Measurements from ENCODE around the gene PZP. TPM values are rescaled to one million over a fixed set of nuclear protein-coding genes. Genes with fewer than 3 reads are reported as not detected.

Gene PZP
- total RNA-seq, 2 experiments from 2014 or later = not detected

- Mint-ChIP-seq H3K9me3 (no peaks in the 10 kb centered on the region), H3K27ac (no peak overlapping the region), H3K4me1 (no peaks in the 10 kb centered on the region), H3K4me3 (no peak overlapping the region), H3K27me3 (no peaks in the 10 kb centered on the region), H3K36me3 (ENCODE audit: low read depth) (no peaks in the 10 kb centered on the region)
- DNase-seq = no peak
- ChIA-PET CTCF (no interaction called here), POLR2A (no interaction called here)
Observed at GRCh38 chr12:9130244-9130643, 78.0 kb downstream of the PZP start.

- POLR2A ChIA-PET = no interaction called here
- H3K27me3 Mint-ChIP-seq = no peaks in the 10 kb centered on the region
- DNase-seq = no peak
- no peaks in the 10 kb centered on the region for H3K36me3 Mint-ChIP-seq (ENCODE audit: low read depth)
- CTCF ChIA-PET = no interaction called here
- no peaks in the 10 kb centered on the region for H3K4me1 Mint-ChIP-seq
- no peak overlapping the region for H3K4me3 Mint-ChIP-seq
- no peak overlapping the region for H3K27ac Mint-ChIP-seq
- H3K9me3 Mint-ChIP-seq = no peaks in the 10 kb centered on the region
Observed at GRCh38 chr12:9127936-9128663, 80.1 kb downstream of the PZP start.

GRCh38 chr12:9127484-9127883 lies 80.7 kb downstream of the PZP start:
- Mint-ChIP-seq H3K36me3 (ENCODE audit: low read depth) (no peaks in the 10 kb centered on the region), H3K4me1 (no peaks in the 10 kb centered on the region), H3K27me3 (no peaks in the 10 kb centered on the region), H3K27ac (no peak overlapping the region), H3K4me3 (no peak overlapping the region), H3K9me3 (no peaks in the 10 kb centered on the region)
- ChIA-PET CTCF (no interaction called here), POLR2A (no interaction called here)
- DNase-seq = no peak

GRCh38 chr12:9124383-9125031 lies 83.7 kb downstream of the PZP start:
- H3K36me3 Mint-ChIP-seq (ENCODE audit: low read depth) = no peaks in the 10 kb centered on the region
- ChIA-PET POLR2A (no interaction called here), CTCF (interaction anchor here (1.3 kb wide), 1 partner anchor 11 kb away, joined by 6 read pairs; no protein-coding TSS in a partner anchor)
- no peaks in the 10 kb centered on the region for H3K27me3 Mint-ChIP-seq
- DNase-seq = no peak
- no peaks in the 10 kb centered on the region for H3K4me1 Mint-ChIP-seq
- no peaks in the 10 kb centered on the region for H3K9me3 Mint-ChIP-seq
- no peak overlapping the region for H3K27ac Mint-ChIP-seq
- H3K4me3 Mint-ChIP-seq = no peak overlapping the region

GRCh38 chr12:9123781-9124382 lies 84.3 kb downstream of the PZP start:
- Mint-ChIP-seq H3K4me3 (no peak overlapping the region), H3K36me3 (ENCODE audit: low read depth) (no peaks in the 10 kb centered on the region), H3K9me3 (no peaks in the 10 kb centered on the region), H3K27me3 (no peaks in the 10 kb centered on the region), H3K4me1 (no peaks in the 10 kb centered on the region), H3K27ac (no peak overlapping the region)
- ChIA-PET CTCF (no interaction called here), POLR2A (no interaction called here)
- DNase-seq = no peak

- no peaks in the 10 kb centered on the region for H3K36me3 Mint-ChIP-seq (ENCODE audit: low read depth)
- DNase-seq = no peak
- ChIA-PET POLR2A (no interaction called here), CTCF (no interaction called here)
- H3K27me3 Mint-ChIP-seq = no peaks in the 10 kb centered on the region
- H3K27ac Mint-ChIP-seq = no peak overlapping the region
- no peak overlapping the region for H3K4me3 Mint-ChIP-seq
- H3K9me3 Mint-ChIP-seq = no peaks in the 10 kb centered on the region
- H3K4me1 Mint-ChIP-seq = no peaks in the 10 kb centered on the region
Observed at GRCh38 chr12:9122091-9122609, 86.0 kb downstream of the PZP start.

GRCh38 chr12:9120487-9121184 lies 87.6 kb downstream of the PZP start:
- H3K4me3 Mint-ChIP-seq = no peak overlapping the region
- H3K9me3 Mint-ChIP-seq = no peaks in the 10 kb centered on the region
- no peaks in the 10 kb centered on the region for H3K36me3 Mint-ChIP-seq (ENCODE audit: low read depth)
- peaks cover 7% of the 10 kb centered on the region for H3K4me1 Mint-ChIP-seq
- no peak for DNase-seq
- CTCF ChIA-PET = no interaction called here
- no peak overlapping the region for H3K27ac Mint-ChIP-seq
- POLR2A ChIA-PET = no interaction called here
- no peaks in the 10 kb centered on the region for H3K27me3 Mint-ChIP-seq

- H3K27ac Mint-ChIP-seq = no peak overlapping the region
- CTCF ChIA-PET = no interaction called here
Observed at GRCh38 chr12:9118158-9118557, 90.0 kb downstream of the PZP start.

GRCh38 chr12:9115731-9116559 lies 92.2 kb downstream of the PZP start, which contains the start of gene A2M:
A2M (minus strand) TSS chr12:9115919; CDS start chr12:9115849, 70 bp downstream.
- peaks cover 7% of the 10 kb centered on the region for H3K4me1 Mint-ChIP-seq
- no peak for DNase-seq
- no peaks in the 10 kb centered on the region for H3K27me3 Mint-ChIP-seq
- POLR2A ChIA-PET = no interaction called here
- CTCF ChIA-PET = no interaction called here
- H3K36me3 Mint-ChIP-seq (ENCODE audit: low read depth) = no peaks in the 10 kb centered on the region
- no peak within 1 kb of the TSS for H3K27ac Mint-ChIP-seq
- no peak within 1 kb of the TSS for H3K4me3 Mint-ChIP-seq
- no peaks in the 10 kb centered on the region for H3K9me3 Mint-ChIP-seq

More at GRCh38 chr12:9118158-9118557, 90.0 kb downstream of the PZP start:
- H3K4me1 Mint-ChIP-seq = peaks cover 7% of the 10 kb centered on the region
- no peak overlapping the region for H3K4me3 Mint-ChIP-seq
- POLR2A ChIA-PET = no interaction called here
- no peaks in the 10 kb centered on the region for H3K36me3 Mint-ChIP-seq (ENCODE audit: low read depth)
- H3K27me3 Mint-ChIP-seq = no peaks in the 10 kb centered on the region
- no peaks in the 10 kb centered on the region for H3K9me3 Mint-ChIP-seq
- no peak for DNase-seq

- DNase-seq = no peak
- Mint-ChIP-seq H3K4me3 (no peak overlapping the region), H3K36me3 (ENCODE audit: low read depth) (no peaks in the 10 kb centered on the region), H3K9me3 (no peaks in the 10 kb centered on the region), H3K4me1 (peaks cover 7% of the 10 kb centered on the region), H3K27me3 (no peaks in the 10 kb centered on the region), H3K27ac (no peak overlapping the region)
- POLR2A ChIA-PET = no interaction called here
- CTCF ChIA-PET = no interaction called here
Observed at GRCh38 chr12:9114946-9115345, 93.2 kb downstream of the PZP start.

- no peaks in the 10 kb centered on the region for H3K27me3 Mint-ChIP-seq
- ChIA-PET CTCF (no interaction called here), POLR2A (no interaction called here)
- no peak overlapping the region for H3K27ac Mint-ChIP-seq
- H3K9me3 Mint-ChIP-seq = no peaks in the 10 kb centered on the region
- no peaks in the 10 kb centered on the region for H3K36me3 Mint-ChIP-seq (ENCODE audit: low read depth)
- H3K4me3 Mint-ChIP-seq = no peak overlapping the region
- H3K4me1 Mint-ChIP-seq = peaks cover 7% of the 10 kb centered on the region
- no peak for DNase-seq
Observed at GRCh38 chr12:9113987-9114309, 94.2 kb downstream of the PZP start.

GRCh38 chr12:9113296-9113986 lies 94.8 kb downstream of the PZP start:
- Mint-ChIP-seq H3K4me3 (no peak overlapping the region), H3K27me3 (no peaks in the 10 kb centered on the region), H3K4me1 (peaks cover 7% of the 10 kb centered on the region), H3K9me3 (no peaks in the 10 kb centered on the region), H3K27ac (no peak overlapping the region), H3K36me3 (ENCODE audit: low read depth) (no peaks in the 10 kb centered on the region)
- CTCF ChIA-PET = no interaction called here
- no peak for DNase-seq
- POLR2A ChIA-PET = no interaction called here

All from activated CD4-positive, alpha-beta T cell treated with anti-CD3 and anti-CD28 coated beads, Interleukin-2, amount 10 ng/mL, durations not matched to agents 7 days and 5 days (primary cell).